GM23338 (cell line): ENCODE results near the gene DSE. TPM values are rescaled to one million over a fixed set of nuclear protein-coding genes. Genes with fewer than 3 reads are reported as not detected.

Experiments used
- ATAC-seq: fragments of 200-7000 bp; cut with Tn5 transposase; 3 replicates; pipeline ENCODE4 v1.9.1; 2020
- DNase-seq: peaks from one replicate; pipeline ENCODE4 v3.0.0-alpha.2; 2015; ENCODE audit warnings: low spot score
- H2AFZ ChIP-seq: fragments of 200-600 bp; sonication (generic); 2 replicates; pipeline ENCODE4 v1.8.0; 2016; ENCODE audit warnings: antibody characterized with exemption, mild to moderate bottlenecking, moderate library complexity
- H3F3A ChIP-seq: fragments of 200-600 bp; sonication (generic); replicated peaks from 2 replicates; pipeline ENCODE4 v1.8.0; 2017; ENCODE audit warnings: antibody characterized with exemption, mixed run types, low read depth
- H3K27ac ChIP-seq: fragments of 200-600 bp; sonication (generic); 2 replicates; pipeline ENCODE4 v1.6.1; 2016; ENCODE audit warnings: low read depth
- H3K27me3 ChIP-seq: fragments of 200-600 bp; sonication (generic); 2 replicates; pipeline ENCODE4 v1.8.0; 2016; ENCODE audit warnings: mild to moderate bottlenecking, mixed run types, moderate library complexity; ENCODE audit not compliant: insufficient read depth
- H3K36me3 ChIP-seq: fragments of 200-600 bp; sonication (generic); 2 replicates; pipeline ENCODE4 v1.8.0; 2016; ENCODE audit warnings: mild to moderate bottlenecking; ENCODE audit not compliant: insufficient read depth
- H3K4me1 ChIP-seq: fragments of 200-600 bp; sonication (generic); 2 replicates; pipeline ENCODE4 v1.8.0; 2016; ENCODE audit warnings: mild to moderate bottlenecking, moderate library complexity; ENCODE audit not compliant: insufficient read depth
- H3K4me2 ChIP-seq: fragments of 200-600 bp; sonication (generic); 2 replicates; pipeline ENCODE4 v1.7.1; 2017; ENCODE audit warnings: mixed run types
- H3K4me3 ChIP-seq: fragments of 200-600 bp; sonication (generic); 2 replicates; pipeline ENCODE4 v1.6.1; 2016; ENCODE audit warnings: mixed run types
- H3K79me2 ChIP-seq: fragments of 200-600 bp; sonication (generic); replicated peaks from 2 replicates; pipeline ENCODE4 v1.8.0; 2017; ENCODE audit warnings: mild to moderate bottlenecking; ENCODE audit not compliant: insufficient read depth
- H3K9me2 ChIP-seq: fragments of 200-600 bp; sonication (generic); 2 replicates; pipeline ENCODE4 v1.8.0; 2017; ENCODE audit not compliant: insufficient read depth
- H4K20me1 ChIP-seq: fragments of 200-600 bp; sonication (generic); replicated peaks from 2 replicates; pipeline ENCODE4 v1.8.0; 2017; ENCODE audit warnings: mild to moderate bottlenecking; ENCODE audit not compliant: insufficient read depth
- H3K27ac Mint-ChIP-seq: 2 replicates; pipeline ENCODE4 v1.8.0; 2020; ENCODE audit warnings: inconsistent platforms, mild to moderate bottlenecking, moderate library complexity, mixed read lengths
- H3K27me3 Mint-ChIP-seq: 3 replicates; pipeline ENCODE4 v1.8.0; 2022; ENCODE audit warnings: low read depth, mild to moderate bottlenecking, moderate library complexity, mixed read lengths, inconsistent platforms; ENCODE audit not compliant: insufficient read depth, poor library complexity
- H3K36me3 Mint-ChIP-seq: 3 replicates; pipeline ENCODE4 v1.8.0; 2021; ENCODE audit warnings: low read depth, mild to moderate bottlenecking, inconsistent platforms, moderate library complexity, mixed read lengths
- H3K4me1 Mint-ChIP-seq: 3 replicates; pipeline ENCODE4 v1.8.0; 2020; ENCODE audit warnings: mild to moderate bottlenecking, inconsistent platforms, mixed read lengths
- H3K4me3 Mint-ChIP-seq: 3 replicates; pipeline ENCODE4 v1.8.0; 2021; ENCODE audit warnings: moderate library complexity, mild to moderate bottlenecking, inconsistent platforms, mixed read lengths
- H3K9me3 Mint-ChIP-seq: 3 replicates; pipeline ENCODE4 v1.8.0; 2020; ENCODE audit warnings: moderate library complexity, mild to moderate bottlenecking, inconsistent platforms, mixed read lengths
- CREB1 ChIP-seq: fragments of 250-450 bp; sonication (Bioruptor Pico); IDR thresholded peaks from 2 replicates; pipeline ENCODE4 v1.5.0; 2020; ENCODE audit warnings: low read depth, mild to moderate bottlenecking, moderate library complexity
- EZH2 ChIP-seq: fragments of 200-600 bp; sonication (generic); IDR thresholded peaks from one replicate; pipeline ENCODE4 v1.8.0; 2017; ENCODE audit warnings: antibody characterized with exemption, mild to moderate bottlenecking, low read depth; ENCODE audit not compliant: unreplicated experiment
- EZH2phosphoT487 ChIP-seq: fragments of 200-600 bp; sonication (generic); IDR thresholded peaks from one replicate; pipeline ENCODE4 v1.8.1; 2018; ENCODE audit warnings: antibody characterized with exemption; ENCODE audit not compliant: unreplicated experiment
- JUNB ChIP-seq: IDR thresholded peaks from one replicate; pipeline ENCODE4 v1.6.1; 2016; ENCODE audit warnings: antibody characterized with exemption; ENCODE audit not compliant: unreplicated experiment
- NANOG ChIP-seq: IDR thresholded peaks from 2 replicates; pipeline ENCODE4 v1.6.1; 2016; ENCODE audit warnings: antibody characterized with exemption, borderline replicate concordance
- ZNF114 ChIP-seq: fragments of 250-450 bp; sonication (Bioruptor Pico); IDR thresholded peaks from 2 replicates; pipeline ENCODE4 v1.5.0; 2020; ENCODE audit warnings: mild to moderate bottlenecking, moderate library complexity
- ZNF331 ChIP-seq: fragments of 250-450 bp; sonication (Bioruptor Pico); IDR thresholded peaks from 2 replicates; pipeline ENCODE4 v1.5.0; 2020; ENCODE audit warnings: low read depth, mild to moderate bottlenecking, moderate library complexity
- polyA plus RNA-seq: library from polyadenylated mRNA; unstranded; fragments of >200 nt; fragmentation: Nextera tagmentation; extraction: Ambion mirVana; gene quantifications from 2 replicates; pipeline ENCODE4 v1.2.1, GENCODE V29; 2016
- total RNA-seq: library from RNA; depleted of rRNA; stranded (reverse); fragments of >200 nt; shearing (Covaris generic); gene quantifications from 2 replicates; pipeline ENCODE4 v1.2.3, GENCODE V29; 2014
- TF ChIP-seq, protein P1 (sequence below): IDR thresholded peaks from one replicate; pipeline ENCODE4 v1.6.1; 2018; ENCODE audit warnings: antibody characterized with exemption; ENCODE audit not compliant: unreplicated experiment
- TF ChIP-seq, protein P2 (sequence below): fragments of 250-450 bp; sonication (Bioruptor Pico); IDR thresholded peaks from 2 replicates; pipeline ENCODE4 v1.5.0; 2020; ENCODE audit warnings: mild to moderate bottlenecking, moderate library complexity
- TF ChIP-seq, protein P3 (sequence below), 2 experiments: fragments of 200-600 bp in 1 of 2; sonication (generic) in 1 of 2; conservative IDR thresholded peaks; 2 replicates each; pipeline versions ENCODE4 v1.5.1 to v1.6.1; 2016 to 2017; ENCODE audit warnings: antibody characterized with exemption in 2 of 2, low read depth in 2 of 2, mild to moderate bottlenecking in 2 of 2, moderate library complexity in 1 of 2

DSE gene
- total and polyA plus RNA-seq, 2 experiments from 2014 or later = 18.8 to 45.2 TPM

DNA sequence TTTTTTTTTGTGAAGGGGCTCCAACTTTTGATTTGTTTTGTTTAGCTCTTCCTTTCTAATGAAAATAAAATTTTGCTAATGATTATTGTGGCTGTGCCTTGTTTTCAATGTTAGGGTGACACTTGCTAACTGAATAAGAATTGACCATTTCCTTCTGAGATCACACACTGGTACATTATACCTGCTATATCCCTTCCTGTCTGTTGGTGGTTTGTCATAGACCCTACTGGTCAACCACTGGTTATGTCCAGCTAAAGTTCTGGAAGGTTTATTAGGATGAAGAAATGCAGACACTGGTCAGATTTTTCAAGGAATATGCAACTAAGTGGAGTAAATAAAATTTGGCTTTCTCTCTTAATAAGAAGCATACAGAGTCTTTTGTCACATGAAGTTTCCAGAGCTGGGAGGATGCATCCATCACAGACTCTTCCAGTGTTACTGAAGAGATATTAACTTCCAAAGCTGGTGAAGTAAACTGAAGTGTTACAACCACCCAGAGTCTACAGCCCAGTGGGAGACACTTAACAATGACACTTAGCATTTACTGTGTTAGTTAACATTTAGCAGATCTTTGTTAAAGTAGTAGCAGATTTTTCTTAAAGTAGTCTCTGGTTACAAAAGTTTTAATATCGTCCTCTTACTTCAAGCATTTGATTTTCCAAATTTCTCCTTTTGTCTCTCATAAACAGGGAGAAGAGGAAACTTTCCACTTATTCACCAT is 121.0 kb downstream of the DSE start (continued):
- TF ChIP-seq, protein P1, sequence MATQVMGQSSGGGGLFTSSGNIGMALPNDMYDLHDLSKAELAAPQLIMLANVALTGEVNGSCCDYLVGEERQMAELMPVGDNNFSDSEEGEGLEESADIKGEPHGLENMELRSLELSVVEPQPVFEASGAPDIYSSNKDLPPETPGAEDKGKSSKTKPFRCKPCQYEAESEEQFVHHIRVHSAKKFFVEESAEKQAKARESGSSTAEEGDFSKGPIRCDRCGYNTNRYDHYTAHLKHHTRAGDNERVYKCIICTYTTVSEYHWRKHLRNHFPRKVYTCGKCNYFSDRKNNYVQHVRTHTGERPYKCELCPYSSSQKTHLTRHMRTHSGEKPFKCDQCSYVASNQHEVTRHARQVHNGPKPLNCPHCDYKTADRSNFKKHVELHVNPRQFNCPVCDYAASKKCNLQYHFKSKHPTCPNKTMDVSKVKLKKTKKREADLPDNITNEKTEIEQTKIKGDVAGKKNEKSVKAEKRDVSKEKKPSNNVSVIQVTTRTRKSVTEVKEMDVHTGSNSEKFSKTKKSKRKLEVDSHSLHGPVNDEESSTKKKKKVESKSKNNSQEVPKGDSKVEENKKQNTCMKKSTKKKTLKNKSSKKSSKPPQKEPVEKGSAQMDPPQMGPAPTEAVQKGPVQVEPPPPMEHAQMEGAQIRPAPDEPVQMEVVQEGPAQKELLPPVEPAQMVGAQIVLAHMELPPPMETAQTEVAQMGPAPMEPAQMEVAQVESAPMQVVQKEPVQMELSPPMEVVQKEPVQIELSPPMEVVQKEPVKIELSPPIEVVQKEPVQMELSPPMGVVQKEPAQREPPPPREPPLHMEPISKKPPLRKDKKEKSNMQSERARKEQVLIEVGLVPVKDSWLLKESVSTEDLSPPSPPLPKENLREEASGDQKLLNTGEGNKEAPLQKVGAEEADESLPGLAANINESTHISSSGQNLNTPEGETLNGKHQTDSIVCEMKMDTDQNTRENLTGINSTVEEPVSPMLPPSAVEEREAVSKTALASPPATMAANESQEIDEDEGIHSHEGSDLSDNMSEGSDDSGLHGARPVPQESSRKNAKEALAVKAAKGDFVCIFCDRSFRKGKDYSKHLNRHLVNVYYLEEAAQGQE = no peak
- TF ChIP-seq CREB1 (CRISPR knock-in tag) (no peak), ZNF114 (CRISPR knock-in tag) (no peak)

DNA sequence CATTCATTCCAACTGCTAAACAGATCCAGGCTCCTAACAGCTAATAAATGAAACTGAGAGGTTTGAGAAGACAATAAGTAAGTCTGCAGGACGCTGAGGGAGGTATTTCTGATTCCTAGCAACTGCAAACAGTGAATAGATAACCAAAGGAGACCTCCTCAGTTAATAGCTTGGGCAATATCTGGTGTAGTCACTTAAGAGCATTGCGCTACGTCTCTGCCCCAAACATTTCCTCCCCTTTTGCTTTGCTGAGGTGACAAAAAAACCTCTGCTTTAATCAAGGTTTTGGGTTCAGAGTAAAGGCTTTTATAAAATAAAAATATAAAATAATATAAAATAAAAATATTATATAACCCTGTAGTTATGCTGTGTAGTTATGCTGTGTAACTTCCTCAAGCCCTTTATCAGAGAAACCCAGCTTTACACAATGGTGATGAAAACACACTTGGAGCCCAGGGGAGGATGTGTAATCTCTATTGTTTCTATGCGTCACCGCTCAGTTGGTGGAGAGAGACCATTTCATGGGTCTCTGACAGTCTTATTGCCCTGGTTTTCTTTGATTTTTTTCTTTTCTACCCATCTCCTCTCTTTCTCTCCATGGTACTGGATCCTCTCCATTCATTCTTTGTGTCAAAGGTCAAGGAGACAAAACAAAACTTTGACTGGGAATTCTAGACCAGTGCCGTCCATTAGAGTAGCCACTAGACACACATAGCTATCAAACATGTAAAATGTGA is 121.8 kb downstream of the DSE start:
- no peaks in the 10 kb centered on the region for H3F3A ChIP-seq
- Mint-ChIP-seq H3K27ac (no peak overlapping the region), H3K9me3 (peaks cover 4% of the 10 kb centered on the region; the same call in 2 of the 3 replicates), H3K36me3 (no peaks in the 10 kb centered on the region), H3K4me3 (no peak overlapping the region), H3K4me1 (peaks cover 3% of the 10 kb centered on the region; the same call in 2 of the 3 replicates), H3K27me3 (peaks cover 2% of the 10 kb centered on the region)
- no peak overlapping the region for H3K4me3 ChIP-seq
- no peaks in the 10 kb centered on the region for H4K20me1 ChIP-seq
- H3K27ac ChIP-seq = no peak overlapping the region; the same call in 1 of the 2 replicates
- no peaks in the 10 kb centered on the region for H3K4me1 ChIP-seq
- peak overlapping the region; percentile 78; the same call in 1 of the 2 replicates for H2AFZ ChIP-seq
- 0 out of 2 replicates have a peak, but pooled peaks cover 3% of the 10 kb centered on the region for H3K9me2 ChIP-seq
- no peaks in the 10 kb centered on the region for H3K36me3 ChIP-seq
- H3K27me3 ChIP-seq = no peaks in the 10 kb centered on the region
- peak; percentile 46; the same call in 1 of the 3 replicates for ATAC-seq
- DNase-seq = no peak
- no peaks in the 10 kb centered on the region for H3K79me2 ChIP-seq
- H3K4me2 ChIP-seq = no peak overlapping the region
- TF ChIP-seq, protein P2, sequence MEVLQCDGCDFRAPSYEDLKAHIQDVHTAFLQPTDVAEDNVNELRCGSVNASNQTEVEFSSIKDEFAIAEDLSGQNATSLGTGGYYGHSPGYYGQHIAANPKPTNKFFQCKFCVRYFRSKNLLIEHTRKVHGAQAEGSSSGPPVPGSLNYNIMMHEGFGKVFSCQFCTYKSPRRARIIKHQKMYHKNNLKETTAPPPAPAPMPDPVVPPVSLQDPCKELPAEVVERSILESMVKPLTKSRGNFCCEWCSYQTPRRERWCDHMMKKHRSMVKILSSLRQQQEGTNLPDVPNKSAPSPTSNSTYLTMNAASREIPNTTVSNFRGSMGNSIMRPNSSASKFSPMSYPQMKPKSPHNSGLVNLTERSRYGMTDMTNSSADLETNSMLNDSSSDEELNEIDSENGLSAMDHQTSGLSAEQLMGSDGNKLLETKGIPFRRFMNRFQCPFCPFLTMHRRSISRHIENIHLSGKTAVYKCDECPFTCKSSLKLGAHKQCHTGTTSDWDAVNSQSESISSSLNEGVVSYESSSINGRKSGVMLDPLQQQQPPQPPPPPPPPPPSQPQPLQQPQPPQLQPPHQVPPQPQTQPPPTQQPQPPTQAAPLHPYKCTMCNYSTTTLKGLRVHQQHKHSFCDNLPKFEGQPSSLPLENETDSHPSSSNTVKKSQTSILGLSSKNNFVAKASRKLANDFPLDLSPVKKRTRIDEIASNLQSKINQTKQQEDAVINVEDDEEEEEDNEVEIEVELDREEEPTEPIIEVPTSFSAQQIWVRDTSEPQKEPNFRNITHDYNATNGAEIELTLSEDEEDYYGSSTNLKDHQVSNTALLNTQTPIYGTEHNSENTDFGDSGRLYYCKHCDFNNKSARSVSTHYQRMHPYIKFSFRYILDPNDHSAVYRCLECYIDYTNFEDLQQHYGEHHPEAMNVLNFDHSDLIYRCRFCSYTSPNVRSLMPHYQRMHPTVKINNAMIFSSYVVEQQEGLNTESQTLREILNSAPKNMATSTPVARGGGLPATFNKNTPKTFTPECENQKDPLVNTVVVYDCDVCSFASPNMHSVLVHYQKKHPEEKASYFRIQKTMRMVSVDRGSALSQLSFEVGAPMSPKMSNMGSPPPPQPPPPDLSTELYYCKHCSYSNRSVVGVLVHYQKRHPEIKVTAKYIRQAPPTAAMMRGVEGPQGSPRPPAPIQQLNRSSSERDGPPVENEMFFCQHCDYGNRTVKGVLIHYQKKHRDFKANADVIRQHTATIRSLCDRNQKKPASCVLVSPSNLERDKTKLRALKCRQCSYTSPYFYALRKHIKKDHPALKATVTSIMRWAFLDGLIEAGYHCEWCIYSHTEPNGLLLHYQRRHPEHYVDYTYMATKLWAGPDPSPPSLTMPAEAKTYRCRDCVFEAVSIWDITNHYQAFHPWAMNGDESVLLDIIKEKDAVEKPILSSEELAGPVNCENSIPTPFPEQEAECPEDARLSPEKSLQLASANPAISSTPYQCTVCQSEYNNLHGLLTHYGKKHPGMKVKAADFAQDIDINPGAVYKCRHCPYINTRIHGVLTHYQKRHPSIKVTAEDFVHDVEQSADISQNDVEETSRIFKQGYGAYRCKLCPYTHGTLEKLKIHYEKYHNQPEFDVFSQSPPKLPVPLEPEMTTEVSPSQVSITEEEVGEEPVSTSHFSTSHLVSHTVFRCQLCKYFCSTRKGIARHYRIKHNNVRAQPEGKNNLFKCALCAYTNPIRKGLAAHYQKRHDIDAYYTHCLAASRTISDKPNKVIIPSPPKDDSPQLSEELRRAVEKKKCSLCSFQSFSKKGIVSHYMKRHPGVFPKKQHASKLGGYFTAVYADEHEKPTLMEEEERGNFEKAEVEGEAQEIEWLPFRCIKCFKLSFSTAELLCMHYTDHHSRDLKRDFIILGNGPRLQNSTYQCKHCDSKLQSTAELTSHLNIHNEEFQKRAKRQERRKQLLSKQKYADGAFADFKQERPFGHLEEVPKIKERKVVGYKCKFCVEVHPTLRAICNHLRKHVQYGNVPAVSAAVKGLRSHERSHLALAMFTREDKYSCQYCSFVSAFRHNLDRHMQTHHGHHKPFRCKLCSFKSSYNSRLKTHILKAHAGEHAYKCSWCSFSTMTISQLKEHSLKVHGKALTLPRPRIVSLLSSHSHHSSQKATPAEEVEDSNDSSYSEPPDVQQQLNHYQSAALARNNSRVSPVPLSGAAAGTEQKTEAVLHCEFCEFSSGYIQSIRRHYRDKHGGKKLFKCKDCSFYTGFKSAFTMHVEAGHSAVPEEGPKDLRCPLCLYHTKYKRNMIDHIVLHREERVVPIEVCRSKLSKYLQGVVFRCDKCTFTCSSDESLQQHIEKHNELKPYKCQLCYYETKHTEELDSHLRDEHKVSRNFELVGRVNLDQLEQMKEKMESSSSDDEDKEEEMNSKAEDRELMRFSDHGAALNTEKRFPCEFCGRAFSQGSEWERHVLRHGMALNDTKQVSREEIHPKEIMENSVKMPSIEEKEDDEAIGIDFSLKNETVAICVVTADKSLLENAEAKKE = no peak
- TF ChIP-seq JUNB = no peak
- TF ChIP-seq EZH2 = no peak
- TF ChIP-seq, protein P3, sequence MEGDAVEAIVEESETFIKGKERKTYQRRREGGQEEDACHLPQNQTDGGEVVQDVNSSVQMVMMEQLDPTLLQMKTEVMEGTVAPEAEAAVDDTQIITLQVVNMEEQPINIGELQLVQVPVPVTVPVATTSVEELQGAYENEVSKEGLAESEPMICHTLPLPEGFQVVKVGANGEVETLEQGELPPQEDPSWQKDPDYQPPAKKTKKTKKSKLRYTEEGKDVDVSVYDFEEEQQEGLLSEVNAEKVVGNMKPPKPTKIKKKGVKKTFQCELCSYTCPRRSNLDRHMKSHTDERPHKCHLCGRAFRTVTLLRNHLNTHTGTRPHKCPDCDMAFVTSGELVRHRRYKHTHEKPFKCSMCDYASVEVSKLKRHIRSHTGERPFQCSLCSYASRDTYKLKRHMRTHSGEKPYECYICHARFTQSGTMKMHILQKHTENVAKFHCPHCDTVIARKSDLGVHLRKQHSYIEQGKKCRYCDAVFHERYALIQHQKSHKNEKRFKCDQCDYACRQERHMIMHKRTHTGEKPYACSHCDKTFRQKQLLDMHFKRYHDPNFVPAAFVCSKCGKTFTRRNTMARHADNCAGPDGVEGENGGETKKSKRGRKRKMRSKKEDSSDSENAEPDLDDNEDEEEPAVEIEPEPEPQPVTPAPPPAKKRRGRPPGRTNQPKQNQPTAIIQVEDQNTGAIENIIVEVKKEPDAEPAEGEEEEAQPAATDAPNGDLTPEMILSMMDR (conservative IDR thresholded peaks at IDR 0.05; ENCODE audit: low read depth in 2 of 2) = no peak
- no peak for TF ChIP-seq EZH2phosphoT487
- TF ChIP-seq ZNF331 = no peak
- no peak for TF ChIP-seq NANOG
